Activated CD8-positive, alpha-beta T cell treated with anti-CD3 and anti-CD28 coated beads for 36 hours (primary cell): ENCODE results near the gene CD44. TPM values are rescaled to one million over a fixed set of nuclear protein-coding genes. Genes with fewer than 3 reads are reported as not detected.

Experiments
- ATAC-seq: fragments of 200-7000 bp; cut with Tn5 transposase; one replicate; pipeline ENCODE4 v1.10.0; 2021; ENCODE audit warnings: mild to moderate bottlenecking, moderate library complexity
- CTCF ChIA-PET: fragments of 350-600 bp; sonication (Branson Sonifier 250); formaldehyde crosslinking; loops from one replicate; lab custom pipeline; 2021; ENCODE audit warnings: antibody characterized with exemption; lab: Charles Lee
- POLR2A ChIA-PET: fragments of 350-600 bp; sonication (Branson Sonifier 250); formaldehyde crosslinking; loops from one replicate; lab custom pipeline; 2021; ENCODE audit warnings: antibody characterized with exemption; lab: Charles Lee
- DNase-seq: peaks from one replicate; pipeline ENCODE4 v3.0.0-alpha.2; 2020
- H3K27ac Mint-ChIP-seq: one replicate; pipeline ENCODE4 v1.8.0; 2021; ENCODE audit warnings: mild to moderate bottlenecking, mixed read lengths
- H3K27me3 Mint-ChIP-seq: one replicate; pipeline ENCODE4 v1.8.0; 2021; ENCODE audit warnings: mixed read lengths
- H3K36me3 Mint-ChIP-seq: one replicate; pipeline ENCODE4 v1.8.0; 2021; ENCODE audit warnings: low read depth, mixed read lengths
- H3K4me1 Mint-ChIP-seq: one replicate; pipeline ENCODE4 v1.8.0; 2021; ENCODE audit warnings: low read depth, mixed read lengths
- H3K4me3 Mint-ChIP-seq: one replicate; pipeline ENCODE4 v1.8.0; 2021; ENCODE audit warnings: mild to moderate bottlenecking, moderate library complexity, mixed read lengths
- H3K9me3 Mint-ChIP-seq: one replicate; pipeline ENCODE4 v1.8.0; 2021; ENCODE audit warnings: mixed read lengths
- intact Hi-C: fragments of 100-400 bp; cut with micrococcal nuclease; formaldehyde crosslinking; loops from one replicate; pipeline ENCODE4 v1.10.0; 2022
- total RNA-seq, 2 experiments: library from RNA; stranded (reverse); gene quantifications; one replicate each; pipeline ENCODE4 v1.2.3, GENCODE V29; 2021
- TF ChIP-seq, protein P1 (sequence below): fragments of 200-600 bp; IDR thresholded peaks from one replicate; pipeline ENCODE4 v1.8.0; 2022; ENCODE audit warnings: antibody characterized with exemption, mild to moderate bottlenecking

CD44 gene
- total RNA-seq, 2 experiments from 2014 or later: 363 to 373 TPM

DNA sequence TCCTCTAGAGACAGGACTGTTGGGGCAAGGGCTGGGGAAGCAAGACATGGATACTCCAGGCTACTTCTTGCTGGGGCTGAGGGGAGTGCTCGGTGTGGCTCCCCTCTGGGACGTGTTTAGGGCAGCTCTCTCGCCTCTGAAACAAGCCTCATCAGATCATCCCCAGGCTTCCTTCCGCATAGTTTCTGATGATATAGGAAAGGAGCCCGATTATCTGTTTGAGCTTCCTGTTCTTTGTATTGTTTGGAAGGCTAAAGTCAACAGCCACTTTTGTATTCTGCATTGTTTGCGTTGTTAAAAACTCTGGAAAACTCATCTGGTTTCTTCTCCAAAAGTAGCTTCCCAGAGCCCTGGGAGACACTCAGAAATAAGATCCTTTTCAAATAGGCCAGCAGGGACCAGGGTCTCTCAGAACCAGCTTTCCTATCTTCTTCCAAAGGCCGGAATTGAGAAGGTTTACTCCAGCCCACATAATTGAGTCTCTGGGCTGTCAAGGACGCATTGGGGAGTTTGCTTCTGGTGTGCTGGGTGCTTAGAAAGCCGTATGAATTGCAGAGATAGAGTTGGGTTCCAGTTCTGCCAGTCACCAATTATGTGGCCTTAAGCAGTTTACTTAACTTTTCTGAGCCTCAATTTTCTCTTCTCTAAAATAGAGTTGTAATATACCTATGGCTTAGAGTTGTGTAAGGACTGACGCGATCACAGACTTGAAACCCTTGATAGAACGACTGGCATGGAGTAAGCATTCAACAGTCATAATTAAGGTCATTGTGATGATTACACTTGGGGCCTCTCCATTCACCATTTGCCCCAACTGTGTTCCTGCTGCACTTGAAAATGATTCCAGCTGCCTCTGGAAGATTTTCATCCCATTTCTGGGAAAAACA, 19.1 kb downstream of the CD44 start:
- TF ChIP-seq, protein P1, sequence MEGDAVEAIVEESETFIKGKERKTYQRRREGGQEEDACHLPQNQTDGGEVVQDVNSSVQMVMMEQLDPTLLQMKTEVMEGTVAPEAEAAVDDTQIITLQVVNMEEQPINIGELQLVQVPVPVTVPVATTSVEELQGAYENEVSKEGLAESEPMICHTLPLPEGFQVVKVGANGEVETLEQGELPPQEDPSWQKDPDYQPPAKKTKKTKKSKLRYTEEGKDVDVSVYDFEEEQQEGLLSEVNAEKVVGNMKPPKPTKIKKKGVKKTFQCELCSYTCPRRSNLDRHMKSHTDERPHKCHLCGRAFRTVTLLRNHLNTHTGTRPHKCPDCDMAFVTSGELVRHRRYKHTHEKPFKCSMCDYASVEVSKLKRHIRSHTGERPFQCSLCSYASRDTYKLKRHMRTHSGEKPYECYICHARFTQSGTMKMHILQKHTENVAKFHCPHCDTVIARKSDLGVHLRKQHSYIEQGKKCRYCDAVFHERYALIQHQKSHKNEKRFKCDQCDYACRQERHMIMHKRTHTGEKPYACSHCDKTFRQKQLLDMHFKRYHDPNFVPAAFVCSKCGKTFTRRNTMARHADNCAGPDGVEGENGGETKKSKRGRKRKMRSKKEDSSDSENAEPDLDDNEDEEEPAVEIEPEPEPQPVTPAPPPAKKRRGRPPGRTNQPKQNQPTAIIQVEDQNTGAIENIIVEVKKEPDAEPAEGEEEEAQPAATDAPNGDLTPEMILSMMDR: no peak
- Mint-ChIP-seq H3K9me3 (no peaks in the 10 kb centered on the region), H3K4me3 (no peak overlapping the region), H3K36me3 (peaks cover 90% of the 10 kb centered on the region), H3K27ac (peak overlapping the region; percentile 98), H3K27me3 (no peaks in the 10 kb centered on the region), H3K4me1 (peaks cover 100% of the 10 kb centered on the region)
- intact Hi-C loops: no loop called here
- ChIA-PET CTCF (interaction anchor here (1.0 to 1.9 kb wide), 6 partner anchors 8 to 160 kb away, joined by 3 to 10 read pairs (median 4); no protein-coding TSS in a partner anchor), POLR2A (interaction anchor here (0.6 to 14.8 kb wide), 6 partner anchors 8 to 1278 kb away, joined by 3 to 203 read pairs (median 3); partner anchors contain the start of gene CD44)
- ATAC-seq: no peak
- DNase-seq: no peak

DNA sequence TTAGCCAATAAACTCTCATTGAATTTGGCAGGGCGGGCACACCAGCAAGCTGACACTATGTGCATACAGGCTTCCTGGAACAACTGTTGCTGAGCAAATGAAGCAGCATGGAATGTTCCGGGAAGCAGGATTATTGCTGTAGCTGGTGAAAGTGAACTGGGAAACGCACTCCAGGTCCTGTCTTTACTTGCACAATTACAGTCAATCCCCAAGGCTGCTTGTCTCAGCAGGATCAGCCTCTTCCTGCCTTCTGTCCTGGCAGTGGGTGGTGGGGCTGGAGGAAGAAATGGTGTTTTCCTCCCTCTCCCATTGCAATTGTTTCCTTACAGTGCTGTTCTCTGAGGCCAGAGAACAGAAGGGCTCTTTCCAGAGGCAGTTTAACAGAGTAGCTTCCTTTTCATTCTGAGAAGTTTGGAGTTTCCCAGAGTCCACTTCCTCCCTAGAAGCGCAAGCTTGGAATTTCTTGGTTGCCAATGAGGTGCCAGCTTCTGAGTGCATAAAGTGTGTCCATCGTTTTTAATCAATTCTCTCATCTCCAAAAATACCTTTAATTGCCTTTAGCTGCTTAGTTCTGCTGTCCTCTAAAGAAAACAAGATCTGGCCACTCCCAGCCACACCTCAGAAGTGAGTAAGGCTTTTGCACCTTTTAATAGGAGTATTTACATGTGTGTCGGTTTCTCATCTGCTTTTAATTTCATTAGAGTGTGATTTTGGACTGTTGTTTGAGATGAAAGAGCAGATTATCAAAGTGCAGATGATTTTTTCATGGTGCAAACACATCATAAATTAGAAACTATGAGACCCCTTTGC, 19.9 kb downstream of the CD44 start:
- ATAC-seq: no peak
- TF ChIP-seq, protein P1: no peak
- H3K9me3 Mint-ChIP-seq: no peaks in the 10 kb centered on the region
- H3K27me3 Mint-ChIP-seq: no peaks in the 10 kb centered on the region
- ChIA-PET POLR2A (interaction anchor here (0.8 to 14.8 kb wide), 6 partner anchors 10 to 20 kb away, joined by 3 to 203 read pairs (median 3); partner anchors contain the start of gene CD44), CTCF (interaction anchor here (1.0 to 1.9 kb wide), 6 partner anchors 9 to 233 kb away, joined by 3 to 10 read pairs (median 4); no protein-coding TSS in a partner anchor)
- peak overlapping the region; percentile 4 for H3K4me3 Mint-ChIP-seq
- H3K27ac Mint-ChIP-seq: peak overlapping the region; percentile 98
- H3K4me1 Mint-ChIP-seq: peaks cover 100% of the 10 kb centered on the region
- H3K36me3 Mint-ChIP-seq: peaks cover 86% of the 10 kb centered on the region
- intact Hi-C loops: no loop called here
- no peak for DNase-seq

DNA sequence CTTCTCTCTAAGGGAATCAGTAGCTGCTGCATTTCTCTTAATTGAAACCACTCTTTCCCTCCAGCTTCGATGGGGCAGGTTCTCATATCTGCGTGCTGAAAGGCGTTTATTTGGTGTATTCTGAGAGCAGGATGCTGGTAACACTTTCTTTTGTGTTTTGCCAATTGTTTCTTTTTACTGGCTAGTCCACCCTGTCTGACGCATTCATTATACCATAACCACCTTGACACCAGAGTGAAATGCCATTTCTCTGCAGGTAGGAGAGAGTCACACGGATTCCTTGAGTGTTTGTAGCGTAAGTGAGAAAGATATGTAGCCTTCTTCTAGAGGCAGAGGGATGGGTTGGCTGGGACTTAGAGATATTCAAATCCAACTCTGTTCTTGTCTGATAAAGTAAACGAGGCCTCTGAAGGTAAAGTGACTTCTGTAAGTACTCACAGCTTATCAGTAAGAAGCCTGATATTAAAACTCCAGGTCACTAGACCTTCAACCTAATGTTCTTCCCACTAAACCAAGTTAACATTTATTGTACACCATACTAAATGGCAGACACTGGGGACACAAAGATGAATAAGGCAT, 21.4 kb downstream of the CD44 start:
- Mint-ChIP-seq H3K9me3 (no peaks in the 10 kb centered on the region), H3K36me3 (peaks cover 75% of the 10 kb centered on the region), H3K27me3 (no peaks in the 10 kb centered on the region), H3K4me3 (peak overlapping the region; percentile 22), H3K4me1 (peaks cover 100% of the 10 kb centered on the region), H3K27ac (peak overlapping the region; percentile 98)
- TF ChIP-seq, protein P1: no peak
- ChIA-PET POLR2A (interaction anchor here (1.0 to 14.8 kb wide), 5 partner anchors 12 to 119 kb away, joined by 3 to 203 read pairs (median 4); partner anchors contain the start of gene CD44), CTCF (interaction anchor here (0.9 to 5.9 kb wide), 6 partner anchors 10 to 231 kb away, joined by 3 to 28 read pairs (median 4); no protein-coding TSS in a partner anchor)
- intact Hi-C loops: no loop called here
- ATAC-seq: peak; percentile 59
- peak; percentile 39 for DNase-seq

DNA sequence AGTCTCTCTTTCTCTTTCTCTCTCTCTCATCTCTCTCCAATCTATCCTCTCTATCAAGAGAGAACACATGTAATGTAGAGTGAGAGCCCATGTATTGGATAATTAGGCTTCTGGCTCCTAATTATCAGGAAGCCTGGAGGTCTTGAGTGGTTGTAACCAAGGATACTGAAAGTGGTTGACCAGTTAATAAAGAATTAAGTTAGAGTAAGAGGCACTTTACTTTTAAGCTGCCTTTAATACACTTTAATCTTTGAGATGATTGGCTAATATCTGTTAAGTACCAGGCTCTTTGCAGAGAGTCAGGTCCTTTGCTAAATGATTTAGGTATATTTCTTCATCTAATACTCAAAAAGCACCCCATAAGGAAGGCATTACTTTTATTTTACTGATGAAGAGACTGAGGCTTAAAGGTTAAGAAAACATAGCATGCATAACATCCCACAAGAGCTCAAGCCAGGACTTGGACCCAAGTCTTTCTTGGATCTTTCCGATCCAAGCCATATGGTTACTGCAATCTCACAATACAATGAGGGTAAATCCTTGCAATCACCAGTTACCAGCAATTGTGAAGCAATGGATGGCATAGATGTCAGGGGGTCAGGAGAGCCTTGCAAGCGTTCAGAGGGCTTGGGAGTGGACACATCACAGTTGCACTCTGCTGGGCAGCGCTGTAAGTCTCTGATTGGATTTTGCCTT, 22.1 kb downstream of the CD44 start:
- ChIA-PET POLR2A (interaction anchor here (1.1 to 14.8 kb wide), 4 partner anchors 13 to 247 kb away, joined by 3 to 203 read pairs (median 36); partner anchors contain the start of gene CD44), CTCF (interaction anchor here (0.7 to 5.9 kb wide), 4 partner anchors 10 to 21 kb away, joined by 3 to 28 read pairs (median 3); no protein-coding TSS in a partner anchor)
- Mint-ChIP-seq H3K27me3 (no peaks in the 10 kb centered on the region), H3K27ac (peak overlapping the region; percentile 98), H3K4me1 (peaks cover 98% of the 10 kb centered on the region), H3K4me3 (no peak overlapping the region), H3K36me3 (peaks cover 68% of the 10 kb centered on the region), H3K9me3 (no peaks in the 10 kb centered on the region)
- no peak for DNase-seq
- intact Hi-C loops: no loop called here
- ATAC-seq: no peak
- TF ChIP-seq, protein P1: no peak
